Endodermal cell (in vitro differentiated cells): ENCODE measurements around the gene CHAF1A. TPM values are rescaled to one million over a fixed set of nuclear protein-coding genes. Genes with fewer than 3 reads are reported as not detected.

Experiments used
- DNase-seq: peaks from one replicate; pipeline ENCODE4 v3.0.0-alpha.2; 2017
- H3K27ac ChIP-seq: 2 replicates; pipeline ENCODE4 v1.5.1; 2013; ENCODE audit warnings: mild to moderate bottlenecking, low read depth, low read length, moderate library complexity
- H3K27me3 ChIP-seq: 2 replicates; pipeline ENCODE4 v1.6.1; 2013; ENCODE audit warnings: mild to moderate bottlenecking, low read length, moderate library complexity; ENCODE audit not compliant: insufficient read depth, control insufficient read depth, poor library complexity, severe bottlenecking
- H3K36me3 ChIP-seq: 2 replicates; pipeline ENCODE4 v1.7.0; 2013; ENCODE audit warnings: mild to moderate bottlenecking, low read length, moderate library complexity; ENCODE audit not compliant: control insufficient read depth, insufficient read depth
- H3K4me1 ChIP-seq: one replicate; pipeline ENCODE4 v1.7.0; 2013; ENCODE audit warnings: low read length; ENCODE audit not compliant: control insufficient read depth, insufficient read depth
- H3K4me3 ChIP-seq: 2 replicates; pipeline ENCODE4 v1.5.1; 2013; ENCODE audit warnings: mild to moderate bottlenecking, low read length, moderate library complexity
- H3K9ac ChIP-seq: 2 replicates; pipeline ENCODE4 v1.6.1; 2013; ENCODE audit warnings: mild to moderate bottlenecking, low read length, moderate library complexity; ENCODE audit not compliant: poor library complexity, severe bottlenecking; ENCODE audit errors: extremely low read depth
- H3K9me3 ChIP-seq: 2 replicates; pipeline ENCODE4 v1.6.1; 2013; ENCODE audit warnings: mild to moderate bottlenecking, low read length, moderate library complexity; ENCODE audit not compliant: control insufficient read depth
- H3K27ac Mint-ChIP-seq: 2 replicates; pipeline ENCODE4 v1.8.0; 2020; ENCODE audit warnings: mixed read lengths
- H3K27me3 Mint-ChIP-seq: 2 replicates; pipeline ENCODE4 v1.8.0; 2021; ENCODE audit warnings: mild to moderate bottlenecking, mixed read lengths; ENCODE audit not compliant: insufficient read depth
- H3K36me3 Mint-ChIP-seq: 2 replicates; pipeline ENCODE4 v1.8.0; 2020; ENCODE audit warnings: low read depth, mixed read lengths
- H3K4me1 Mint-ChIP-seq: 2 replicates; pipeline ENCODE4 v1.8.0; 2020; ENCODE audit warnings: mixed read lengths
- H3K4me3 Mint-ChIP-seq: 2 replicates; pipeline ENCODE4 v1.8.0; 2020; ENCODE audit warnings: mild to moderate bottlenecking, moderate library complexity, mixed read lengths
- H3K9me3 Mint-ChIP-seq: 2 replicates; pipeline ENCODE4 v1.8.0; 2020; ENCODE audit warnings: mild to moderate bottlenecking, mixed read lengths
- WGBS, 2 experiments: methylation state at CpG; one replicate each; pipeline versions ENCODE4 v1.1.5 to v1.1.7; 2013; ENCODE audit warnings: missing lambda C conversion rate in 2 of 2, mixed read lengths in 1 of 2; ENCODE audit not compliant: insufficient coverage in 1 of 2, insufficient read length in 1 of 2; 5-methylcytosine and 5-hydroxymethylcytosine counted together
- total RNA-seq, 2 donors: library from RNA; stranded (reverse); fragmentation: NEBNext Ultra II Directional in 1 of 2; extraction: Animal tissue kit (Norgen Biotek cat#: 25700) in 1 of 2; gene quantifications; 2 replicates in 1 of 2; 3 replicates in 1 of 2; pipeline ENCODE4 v1.2.1, GENCODE V29; 2021
- TF ChIP-seq, protein P1 (sequence below): fragments of 200-600 bp; sonication (generic); conservative IDR thresholded peaks from 2 replicates; pipeline ENCODE4 v1.5.0; 2021; ENCODE audit warnings: antibody characterized with exemption, mild to moderate bottlenecking

The CHAF1A gene
- total RNA-seq, 2 donors from 2014 or later: 70.7 to 76.9 TPM

DNA sequence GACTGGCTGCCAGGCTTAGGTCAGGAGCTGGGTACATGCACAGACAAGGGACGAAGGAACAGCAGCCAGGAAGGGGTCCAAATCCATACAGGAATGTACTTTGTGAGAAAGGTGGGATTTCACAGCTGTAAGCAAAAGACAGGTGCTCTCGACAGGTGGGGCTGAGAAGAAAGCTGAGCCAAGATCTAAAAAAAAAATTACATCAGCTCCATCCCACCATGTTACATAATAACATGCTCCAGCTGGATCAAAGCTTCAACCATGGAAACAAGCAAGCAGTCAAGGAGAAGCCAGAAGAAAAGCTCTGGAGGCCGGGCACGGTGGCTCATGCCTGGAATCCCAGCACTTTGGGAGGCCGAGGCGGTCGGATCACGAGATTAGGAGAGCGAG, 47.2 kb downstream of the CHAF1A start:
- Histone ChIP-seq H3K4me1 (no peaks in the 10 kb centered on the region), H3K9me3 (no peaks in the 10 kb centered on the region), H3K4me3 (no peak overlapping the region), H3K27ac (no peak overlapping the region), H3K27me3 (no peaks in the 10 kb centered on the region), H3K9ac (no peak overlapping the region), H3K36me3 (peaks cover 25% of the 10 kb centered on the region)
- TF ChIP-seq, protein P1, sequence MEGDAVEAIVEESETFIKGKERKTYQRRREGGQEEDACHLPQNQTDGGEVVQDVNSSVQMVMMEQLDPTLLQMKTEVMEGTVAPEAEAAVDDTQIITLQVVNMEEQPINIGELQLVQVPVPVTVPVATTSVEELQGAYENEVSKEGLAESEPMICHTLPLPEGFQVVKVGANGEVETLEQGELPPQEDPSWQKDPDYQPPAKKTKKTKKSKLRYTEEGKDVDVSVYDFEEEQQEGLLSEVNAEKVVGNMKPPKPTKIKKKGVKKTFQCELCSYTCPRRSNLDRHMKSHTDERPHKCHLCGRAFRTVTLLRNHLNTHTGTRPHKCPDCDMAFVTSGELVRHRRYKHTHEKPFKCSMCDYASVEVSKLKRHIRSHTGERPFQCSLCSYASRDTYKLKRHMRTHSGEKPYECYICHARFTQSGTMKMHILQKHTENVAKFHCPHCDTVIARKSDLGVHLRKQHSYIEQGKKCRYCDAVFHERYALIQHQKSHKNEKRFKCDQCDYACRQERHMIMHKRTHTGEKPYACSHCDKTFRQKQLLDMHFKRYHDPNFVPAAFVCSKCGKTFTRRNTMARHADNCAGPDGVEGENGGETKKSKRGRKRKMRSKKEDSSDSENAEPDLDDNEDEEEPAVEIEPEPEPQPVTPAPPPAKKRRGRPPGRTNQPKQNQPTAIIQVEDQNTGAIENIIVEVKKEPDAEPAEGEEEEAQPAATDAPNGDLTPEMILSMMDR: no peak
- WGBS, 2 experiments: 98% methylated on average over 7 to 9 of the region's 9 CpGs
- peaks cover 28% of the 10 kb centered on the region for H3K36me3 Mint-ChIP-seq
- no peaks in the 10 kb centered on the region for H3K9me3 Mint-ChIP-seq
- no peaks in the 10 kb centered on the region for H3K27me3 Mint-ChIP-seq
- no peak overlapping the region for H3K4me3 Mint-ChIP-seq
- H3K27ac Mint-ChIP-seq: no peak overlapping the region
- no peak for DNase-seq
- H3K4me1 Mint-ChIP-seq: no peaks in the 10 kb centered on the region

DNA sequence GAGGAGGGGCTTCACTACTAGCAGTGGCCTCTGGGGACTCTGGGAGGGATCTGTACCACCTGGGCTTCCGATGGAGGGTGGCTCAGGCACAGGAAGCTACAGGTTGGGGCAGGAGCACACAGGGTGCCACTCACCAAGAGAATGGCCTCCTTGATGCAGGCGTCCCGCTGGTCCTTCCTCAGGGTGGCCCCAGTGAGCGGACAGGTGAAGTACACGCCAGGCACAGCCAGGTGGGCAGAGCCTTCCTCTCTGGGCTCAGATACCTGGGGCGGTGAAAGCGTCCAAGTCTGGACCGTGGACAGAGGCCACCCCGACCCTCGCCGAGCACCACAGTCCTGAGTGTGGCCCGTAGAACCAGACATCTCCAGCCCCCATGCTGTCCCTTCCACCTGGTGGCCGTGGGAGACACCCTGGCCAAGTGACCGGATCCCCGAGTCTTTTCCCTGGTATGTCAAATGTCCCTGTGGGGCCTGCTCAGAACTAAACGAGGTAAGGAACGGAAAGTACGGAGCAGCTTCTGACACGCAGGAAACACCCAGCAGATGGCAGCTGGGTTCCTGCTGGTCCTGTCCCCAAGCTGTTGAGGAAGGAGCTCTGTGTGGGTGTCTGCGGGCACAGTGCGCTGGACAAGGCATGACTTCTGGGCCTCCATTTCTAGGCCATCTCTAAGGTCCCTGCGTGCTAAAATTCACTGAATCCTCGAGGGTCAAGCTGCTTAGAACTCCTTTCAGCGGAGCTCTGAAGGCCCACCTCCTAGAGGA, 50.0 kb downstream of the CHAF1A start:
- peaks cover 25% of the 10 kb centered on the region for H3K36me3 ChIP-seq
- TF ChIP-seq, protein P1: peak; percentile 15
- Mint-ChIP-seq H3K4me1 (peaks cover 7% of the 10 kb centered on the region), H3K36me3 (peaks cover 25% of the 10 kb centered on the region), H3K27me3 (no peaks in the 10 kb centered on the region), H3K9me3 (no peaks in the 10 kb centered on the region), H3K4me3 (no peak overlapping the region), H3K27ac (no peak overlapping the region)
- H3K4me1 ChIP-seq: no peaks in the 10 kb centered on the region
- H3K4me3 ChIP-seq: no peak overlapping the region
- DNase-seq: no peak
- no peaks in the 10 kb centered on the region for H3K27me3 ChIP-seq
- H3K27ac ChIP-seq: no peak overlapping the region
- WGBS, 2 experiments: 91 to 92% methylated on average over 21 to 24 of the region's 24 CpGs
- no peak overlapping the region for H3K9ac ChIP-seq
- no peaks in the 10 kb centered on the region for H3K9me3 ChIP-seq

DNA sequence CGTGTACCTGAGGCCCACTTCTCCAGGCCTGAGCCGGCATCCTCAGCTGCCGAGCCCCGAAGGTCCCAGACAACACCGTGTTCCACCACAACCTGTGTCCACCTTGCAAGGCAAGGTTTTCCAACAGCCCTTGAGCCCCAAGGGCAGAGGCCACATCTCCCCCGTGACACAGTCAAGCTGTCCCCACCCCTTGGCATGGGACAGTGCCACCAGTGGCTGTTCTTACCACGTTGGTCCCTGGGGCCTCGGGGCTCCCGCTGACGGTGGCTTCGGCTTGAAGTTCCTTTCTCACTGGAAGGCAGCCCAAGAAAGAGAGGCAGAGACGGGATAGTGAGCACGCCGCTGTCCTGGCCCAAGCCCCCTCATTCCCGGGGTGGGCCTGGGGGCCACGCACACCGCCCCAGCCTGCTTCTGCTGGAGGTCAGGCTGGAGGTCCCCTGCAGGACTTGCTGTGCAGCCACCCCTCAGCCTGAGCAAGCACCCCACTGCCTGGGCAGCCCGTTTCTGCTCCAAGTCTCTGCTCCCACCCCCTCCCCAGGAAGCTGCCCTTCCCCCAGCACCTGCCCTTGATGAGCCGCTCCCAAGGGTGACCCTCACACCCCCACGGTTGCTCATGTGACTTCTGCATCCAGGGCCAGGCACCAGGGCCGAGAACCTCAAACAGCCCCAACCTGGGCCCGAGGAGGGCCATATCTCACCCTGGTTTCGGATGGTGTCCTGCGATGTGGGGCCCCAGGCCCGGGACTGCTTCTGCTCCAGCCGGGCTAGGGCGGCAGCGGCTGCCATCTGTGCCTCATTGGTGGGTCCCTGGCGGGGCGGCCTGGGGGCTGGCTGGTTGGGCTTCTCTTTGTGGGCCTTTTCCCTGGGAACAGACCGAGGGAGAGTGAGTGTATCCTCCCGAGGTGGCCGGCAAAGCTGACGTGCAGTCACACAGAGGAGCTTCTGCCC, 51.1 kb downstream of the CHAF1A start:
- WGBS, 2 experiments: 90 to 92% methylated on average over 13 to 34 of the region's 34 CpGs
- Histone ChIP-seq H3K9me3 (no peaks in the 10 kb centered on the region), H3K36me3 (peaks cover 17% of the 10 kb centered on the region), H3K27me3 (no peaks in the 10 kb centered on the region), H3K9ac (no peak overlapping the region), H3K4me3 (no peak overlapping the region), H3K27ac (no peak overlapping the region), H3K4me1 (no peaks in the 10 kb centered on the region)
- Mint-ChIP-seq H3K27ac (no peak overlapping the region), H3K4me1 (peaks cover 7% of the 10 kb centered on the region), H3K27me3 (no peaks in the 10 kb centered on the region), H3K36me3 (peaks cover 20% of the 10 kb centered on the region), H3K9me3 (no peaks in the 10 kb centered on the region), H3K4me3 (no peak overlapping the region)
- DNase-seq: no peak
- TF ChIP-seq, protein P1: no peak
